HL-60/S4 treated with retinoic acid at 250 ng/mL for 4 days and 3 days (cell line): ENCODE measurements around the gene RGS19.
"Not testable (repeated sequence)": the region's sequence is repeated elsewhere in the genome, so short reads cannot be mapped to it uniquely, and the experiment has no call there.

Experiments
- in situ Hi-C: fragments of 300-500 bp; cut with MboI; formaldehyde crosslinking; loops from 2 replicates; pipeline ENCODE4 v1.7.0; 2022; ENCODE audit warnings: low sequenced_read_pairs

The RGS19 gene

GRCh38 chr20:64095927-64096326 lies 16.6 kb upstream of the RGS19 start:
- in situ Hi-C loops: no loop called here

GRCh38 chr20:64095455-64095854 lies 16.1 kb upstream of the RGS19 start:
- in situ Hi-C loops: no loop called here

GRCh38 chr20:64093013-64093503 lies 13.7 kb upstream of the RGS19 start:
- in situ Hi-C loops: no loop called here

GRCh38 chr20:64092258-64093012 lies 13.1 kb upstream of the RGS19 start:
- in situ Hi-C loops: no loop called here

GRCh38 chr20:64091770-64092169 lies 12.5 kb upstream of the RGS19 start:
- in situ Hi-C loops: no loop called here

- in situ Hi-C loops: no loop called here
Observed at GRCh38 chr20:64091340-64091739, 12.0 kb upstream of the RGS19 start.

GRCh38 chr20:64090165-64090564 lies 10.8 kb upstream of the RGS19 start:
- in situ Hi-C loops: no loop called here

- in situ Hi-C loops: not testable (repeated sequence)
Observed at GRCh38 chr20:64088586-64088985, 9.3 kb upstream of the RGS19 start.

GRCh38 chr20:64087226-64087825 lies 8.0 kb upstream of the RGS19 start:
- in situ Hi-C loops: not testable (repeated sequence)

- in situ Hi-C loops: no loop called here
Observed at GRCh38 chr20:64086801-64087200, 7.5 kb upstream of the RGS19 start.

GRCh38 chr20:64084685-64085152 lies 5.4 kb upstream of the RGS19 start:
- in situ Hi-C loops: no loop called here

GRCh38 chr20:64083804-64084684 lies 4.7 kb upstream of the RGS19 start, which contains the start of gene LKAAEAR1:
Gene LKAAEAR1 (minus strand): TSS chr20:64084398. CDS start chr20:64084219, 179 bp downstream.
- in situ Hi-C loops: no loop called here

GRCh38 chr20:64083378-64083803 lies 4.1 kb upstream of the RGS19 start:
- in situ Hi-C loops: no loop called here

GRCh38 chr20:64082820-64083377 lies 3.6 kb upstream of the RGS19 start:
- in situ Hi-C loops: no loop called here

GRCh38 chr20:64082126-64082731 lies 2.9 kb upstream of the RGS19 start:
- in situ Hi-C loops: no loop called here

- in situ Hi-C loops: no loop called here
Observed at GRCh38 chr20:64081624-64081964, 2.3 kb upstream of the RGS19 start.

GRCh38 chr20:64080813-64081623 lies 1.7 kb upstream of the RGS19 start:
- in situ Hi-C loops: no loop called here

GRCh38 chr20:64080013-64080812 lies 895 bp upstream of the RGS19 start, which contains the start of gene OPRL1:
Gene OPRL1 (plus strand): TSS chr20:64080082. CDS start chr20:64092721, 12,639 bp downstream.
- in situ Hi-C loops: no loop called here

- in situ Hi-C loops: no loop called here
Observed at GRCh38 chr20:64078934-64079272, 415 bp downstream of the RGS19 start.
